GM21526 (cell line): ENCODE results near the gene OVCH1.
A peak's percentile ranks its signal among the peaks of the same experiment; 100 is the strongest.
"Not testable (repeated sequence)": the region's sequence is repeated elsewhere in the genome, so short reads cannot be mapped to it uniquely, and the experiment has no call there.

Experiments
- ATAC-seq: cut with Tn5 transposase; IDR thresholded peaks from one replicate; pipeline ENCODE4 v1.9.1; 2021; ENCODE audit warnings: moderate library complexity; ENCODE audit not compliant: unreplicated experiment, low FRiP score

OVCH1 gene

DNA sequence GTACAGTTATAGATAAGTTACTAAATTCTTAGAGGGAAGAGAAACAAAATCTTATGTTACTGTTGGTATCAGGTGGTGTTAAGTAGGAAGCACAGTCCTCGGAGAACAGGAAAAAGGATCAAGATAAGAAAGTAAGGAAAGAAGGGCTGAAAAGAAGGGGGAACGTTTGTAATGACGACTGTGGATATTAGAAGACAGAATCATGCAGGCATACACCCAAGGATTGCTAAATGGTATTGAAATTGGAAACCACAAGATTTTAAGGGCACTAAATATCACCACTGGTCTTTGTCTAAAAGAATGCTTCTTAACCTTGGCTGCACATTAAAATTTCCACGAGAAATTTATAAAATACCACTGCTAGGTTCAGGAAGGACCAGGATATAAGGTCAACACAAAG lies 82.4 kb downstream of the OVCH1 start:
- no peak for ATAC-seq

DNA sequence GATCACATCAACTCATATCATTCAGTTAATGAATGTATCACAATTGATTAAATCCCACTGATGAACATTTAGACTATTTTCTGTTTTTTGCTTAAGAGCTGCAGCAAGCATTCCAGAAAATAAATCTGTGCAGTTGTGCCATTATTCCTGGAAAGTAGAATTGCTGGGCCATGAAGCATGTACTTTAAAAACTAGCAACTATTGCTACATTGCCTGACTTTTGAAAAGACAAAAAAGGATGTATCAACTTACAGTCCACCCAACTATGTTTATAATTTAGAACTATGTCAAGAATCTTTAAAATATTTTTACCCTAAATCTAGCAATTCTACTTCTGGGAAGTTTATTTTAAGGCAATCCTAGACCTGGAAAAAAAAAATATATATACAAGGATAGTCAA lies 83.1 kb downstream of the OVCH1 start:
- ATAC-seq = no peak

DNA sequence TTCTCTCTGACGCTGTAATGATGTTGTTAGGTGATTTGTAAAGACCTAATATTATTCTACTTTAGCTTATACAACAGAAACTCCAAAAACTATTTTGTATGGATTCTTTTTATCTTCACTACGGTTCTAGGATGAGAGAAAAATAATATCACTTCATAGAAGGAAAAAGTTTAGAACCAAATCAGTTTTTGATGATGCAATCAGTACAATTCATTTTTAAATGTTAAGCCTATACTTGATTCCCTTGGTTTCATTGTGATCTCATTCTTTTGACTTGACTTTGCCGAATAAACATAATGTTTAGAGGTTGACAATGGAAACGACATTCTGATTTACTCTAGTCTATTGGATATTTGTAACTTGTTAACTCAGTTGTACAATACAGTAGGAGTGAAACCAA lies 91.9 kb downstream of the OVCH1 start:
- ATAC-seq = no peak

DNA sequence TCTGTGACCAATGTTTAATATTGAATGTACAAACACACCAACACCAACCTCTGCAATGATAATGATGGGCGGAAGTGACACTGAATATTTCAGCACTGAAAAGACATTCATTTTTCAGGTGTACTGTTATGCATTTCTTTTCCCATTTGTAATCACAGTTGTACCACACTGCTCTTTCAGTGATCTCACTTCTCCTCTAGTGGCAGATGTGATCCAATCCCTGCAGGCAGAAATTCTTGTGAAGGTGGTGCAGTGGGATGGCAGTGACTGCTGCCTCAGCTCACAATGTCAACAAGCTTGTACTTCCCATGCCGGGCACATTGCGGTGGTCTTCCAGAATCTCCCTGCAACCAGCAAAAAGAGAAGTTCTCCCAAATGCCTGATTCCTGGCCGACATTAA lies 93.5 kb downstream of the OVCH1 start:
- ATAC-seq = no peak

DNA sequence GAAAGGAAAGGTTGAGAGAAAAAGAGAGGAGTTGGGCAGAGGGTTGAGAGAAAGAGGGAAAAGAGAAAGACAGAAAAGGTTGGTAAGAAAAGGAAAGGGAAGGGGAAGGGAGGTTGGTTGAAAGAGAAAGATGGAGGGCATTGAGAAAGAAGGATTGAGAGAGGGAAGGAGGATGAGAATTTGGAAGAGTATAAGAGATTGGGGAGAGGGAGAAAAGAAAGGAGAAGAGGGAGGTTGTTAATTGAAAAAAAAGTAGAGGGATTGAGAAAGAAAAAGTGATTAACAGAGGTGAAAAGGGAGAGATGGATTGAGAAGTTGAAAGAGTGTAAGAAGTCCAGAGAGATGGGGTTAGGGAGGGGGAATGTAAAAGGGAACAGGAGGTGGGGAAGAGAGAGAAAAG lies 95.0 kb downstream of the OVCH1 start:
- no peak for ATAC-seq

DNA sequence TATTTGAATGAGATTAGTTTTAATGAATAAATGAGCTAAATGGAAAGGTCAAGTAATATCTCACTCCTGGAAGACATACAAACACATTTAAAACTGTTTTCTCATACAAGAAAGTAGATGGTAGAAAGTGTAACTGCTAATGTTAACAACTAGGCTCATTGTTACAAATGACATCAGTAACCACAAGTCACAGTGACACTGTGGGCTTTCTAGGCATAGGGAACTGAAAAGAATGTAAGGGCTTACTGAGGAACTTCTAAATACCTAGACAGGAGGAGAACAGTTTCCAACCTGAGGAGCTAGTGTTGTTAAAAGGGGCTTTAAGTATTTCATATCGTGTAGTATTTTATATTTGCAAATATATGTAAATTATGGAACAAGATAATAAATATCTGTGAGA lies 99.0 kb downstream of the OVCH1 start:
- peak; percentile 75 for ATAC-seq

DNA sequence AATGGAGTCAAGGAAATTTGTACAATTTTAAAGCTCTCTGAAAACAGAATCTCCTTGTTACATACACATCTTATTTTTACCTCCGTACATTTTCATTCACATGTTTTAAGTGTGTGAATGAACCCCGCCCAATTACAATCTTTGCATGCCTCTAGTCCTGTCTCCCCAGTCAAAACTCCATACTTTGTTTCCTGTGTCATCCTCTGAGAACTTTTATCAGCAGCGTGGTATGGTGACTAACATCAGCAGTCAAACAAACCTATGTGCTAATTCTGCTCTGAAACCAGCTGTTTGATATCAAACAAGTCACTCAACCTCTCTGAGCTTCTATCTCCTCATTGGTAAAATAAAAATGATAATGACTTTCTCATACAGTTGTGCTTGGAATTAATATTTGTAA lies 100.7 kb downstream of the OVCH1 start:
- no peak for ATAC-seq

DNA sequence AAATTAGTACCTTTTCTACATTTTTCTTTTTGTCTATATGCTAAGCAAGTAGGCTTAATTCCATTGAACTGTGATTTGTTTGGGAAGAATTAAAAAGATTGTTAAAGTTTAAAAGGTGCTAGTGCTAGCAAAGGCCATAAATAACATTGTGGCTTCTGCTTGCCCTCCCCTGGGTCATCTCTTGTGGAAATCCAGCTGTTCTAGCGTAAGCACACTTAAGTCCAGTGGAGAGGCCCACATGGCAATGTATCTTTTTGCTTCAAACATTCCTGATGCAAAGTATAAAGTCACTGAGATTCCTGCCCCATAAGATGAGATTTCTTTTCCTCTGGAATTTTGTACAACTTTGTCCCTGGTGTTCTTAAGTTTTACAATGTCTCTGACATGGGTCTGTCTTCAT lies 102.1 kb downstream of the OVCH1 start:
- no peak for ATAC-seq

DNA sequence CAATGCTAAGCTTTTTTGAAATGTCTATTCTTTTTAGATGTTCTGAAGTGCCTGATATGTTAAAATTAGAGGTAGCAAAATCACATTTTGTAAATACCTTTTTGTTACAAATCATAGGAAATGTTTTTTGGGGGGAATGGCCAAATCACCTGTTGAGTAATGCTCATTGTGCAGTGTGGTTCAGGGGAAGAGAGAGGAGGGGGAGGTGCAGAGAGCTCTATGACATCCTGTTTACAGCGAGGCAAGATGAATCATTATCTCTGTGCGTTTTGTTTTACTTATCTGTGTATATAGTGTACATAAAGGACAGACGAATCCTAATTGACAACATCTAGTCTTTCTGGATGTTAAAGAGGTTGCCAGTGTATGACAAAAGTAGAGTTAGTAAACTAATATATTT lies 107.1 kb downstream of the OVCH1 start:
- ATAC-seq = not testable (repeated sequence)

DNA sequence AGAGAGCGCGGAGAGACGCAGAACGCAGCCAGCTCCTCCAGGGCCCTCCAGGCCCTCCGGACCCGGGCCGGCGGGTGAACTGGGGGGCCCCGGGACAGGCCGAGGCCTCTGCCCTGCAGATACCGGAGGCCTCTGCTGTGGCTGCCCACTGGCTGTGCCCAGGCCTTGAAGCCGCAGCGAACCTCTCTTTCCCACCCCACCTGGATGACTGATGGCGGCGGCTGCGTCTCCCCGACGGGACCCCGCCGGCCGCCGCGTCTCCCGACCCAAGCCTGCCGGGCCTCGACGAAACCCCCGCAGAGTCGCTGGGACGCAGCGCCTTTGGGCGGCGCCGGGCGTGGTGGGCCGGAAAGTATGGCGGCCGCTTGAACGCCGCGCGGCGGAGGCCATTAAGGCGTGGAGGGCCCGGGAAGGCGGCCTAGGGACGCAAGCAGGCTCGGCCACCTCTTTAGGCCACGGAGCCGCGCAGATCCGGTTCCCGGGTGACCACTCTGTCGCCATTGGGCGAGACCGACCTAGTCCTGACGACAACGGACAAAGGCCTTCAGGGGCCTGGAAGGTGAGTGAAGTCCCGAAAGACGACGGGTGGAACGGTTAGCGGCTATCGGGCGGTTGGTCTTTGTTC lies 108.1 kb downstream of the OVCH1 start:
- ATAC-seq = no peak

DNA sequence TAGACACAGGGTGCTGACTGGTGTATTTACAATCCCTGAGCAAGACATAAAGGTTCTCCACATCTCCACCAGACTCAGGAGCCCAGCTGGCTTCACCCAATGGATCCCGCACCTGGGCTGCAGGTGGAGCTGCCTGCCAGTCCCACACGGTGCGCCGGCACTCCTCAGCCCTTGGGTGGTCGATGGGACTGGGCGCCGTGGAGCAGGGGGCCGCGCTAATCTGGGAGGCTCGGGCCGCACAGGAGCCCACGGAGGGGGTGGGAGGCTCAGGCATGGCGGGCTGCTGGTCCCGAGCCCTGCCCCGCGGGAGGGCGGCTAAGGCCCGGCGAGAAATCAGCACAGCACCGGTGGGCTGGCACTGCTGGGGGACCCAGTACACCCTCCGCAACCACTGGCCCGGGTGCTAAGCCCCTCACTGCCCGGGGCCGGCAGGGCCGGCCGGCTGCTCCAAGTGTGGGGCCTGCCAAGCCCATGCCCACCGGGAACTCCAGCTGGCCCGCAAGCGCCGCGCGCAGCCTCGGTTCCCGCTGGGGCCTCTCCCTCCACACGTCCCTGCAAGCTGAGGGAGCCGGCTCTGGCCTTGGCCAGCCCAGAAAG lies 111.3 kb downstream of the OVCH1 start:
- ATAC-seq = not testable (repeated sequence)

DNA sequence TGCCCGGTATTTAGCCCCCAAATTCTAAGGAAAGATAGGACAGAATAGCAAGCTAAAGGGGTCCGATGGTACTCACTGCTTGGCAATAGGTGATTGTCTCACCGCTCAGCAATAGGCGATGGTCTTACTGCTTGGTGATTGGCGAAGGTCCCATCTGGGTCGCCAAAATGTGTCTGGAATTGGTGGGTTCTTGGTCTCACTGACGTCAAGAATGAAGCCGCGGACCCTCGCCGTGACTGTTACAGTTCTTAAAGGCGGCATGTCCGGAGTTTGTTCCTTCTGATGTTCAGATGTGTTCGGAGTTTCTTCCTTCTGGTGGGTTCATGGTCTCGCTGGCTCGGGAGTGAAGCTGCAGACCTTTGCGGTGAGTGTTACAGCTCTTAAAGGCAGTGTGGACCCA lies 112.3 kb downstream of the OVCH1 start:
- not testable (repeated sequence) for ATAC-seq

DNA sequence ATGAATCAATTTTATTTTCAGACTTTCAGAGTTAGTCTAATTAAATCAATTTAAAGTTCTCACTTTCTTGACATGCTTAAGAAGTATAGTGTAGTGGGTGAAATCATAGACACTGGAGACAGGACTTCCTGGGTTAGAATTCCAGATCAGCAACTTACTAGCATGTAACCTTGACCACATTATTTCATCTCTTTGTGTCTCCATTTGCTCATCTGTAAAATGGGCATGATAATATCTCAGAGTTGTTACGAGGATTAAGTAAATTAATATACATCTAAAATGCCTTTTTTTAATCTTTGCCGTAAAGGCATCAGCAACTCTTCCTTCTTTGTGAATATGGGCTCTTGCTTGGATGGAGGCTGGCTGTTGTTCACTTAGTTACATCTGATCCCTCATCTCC lies 115.2 kb downstream of the OVCH1 start:
- ATAC-seq = no peak

DNA sequence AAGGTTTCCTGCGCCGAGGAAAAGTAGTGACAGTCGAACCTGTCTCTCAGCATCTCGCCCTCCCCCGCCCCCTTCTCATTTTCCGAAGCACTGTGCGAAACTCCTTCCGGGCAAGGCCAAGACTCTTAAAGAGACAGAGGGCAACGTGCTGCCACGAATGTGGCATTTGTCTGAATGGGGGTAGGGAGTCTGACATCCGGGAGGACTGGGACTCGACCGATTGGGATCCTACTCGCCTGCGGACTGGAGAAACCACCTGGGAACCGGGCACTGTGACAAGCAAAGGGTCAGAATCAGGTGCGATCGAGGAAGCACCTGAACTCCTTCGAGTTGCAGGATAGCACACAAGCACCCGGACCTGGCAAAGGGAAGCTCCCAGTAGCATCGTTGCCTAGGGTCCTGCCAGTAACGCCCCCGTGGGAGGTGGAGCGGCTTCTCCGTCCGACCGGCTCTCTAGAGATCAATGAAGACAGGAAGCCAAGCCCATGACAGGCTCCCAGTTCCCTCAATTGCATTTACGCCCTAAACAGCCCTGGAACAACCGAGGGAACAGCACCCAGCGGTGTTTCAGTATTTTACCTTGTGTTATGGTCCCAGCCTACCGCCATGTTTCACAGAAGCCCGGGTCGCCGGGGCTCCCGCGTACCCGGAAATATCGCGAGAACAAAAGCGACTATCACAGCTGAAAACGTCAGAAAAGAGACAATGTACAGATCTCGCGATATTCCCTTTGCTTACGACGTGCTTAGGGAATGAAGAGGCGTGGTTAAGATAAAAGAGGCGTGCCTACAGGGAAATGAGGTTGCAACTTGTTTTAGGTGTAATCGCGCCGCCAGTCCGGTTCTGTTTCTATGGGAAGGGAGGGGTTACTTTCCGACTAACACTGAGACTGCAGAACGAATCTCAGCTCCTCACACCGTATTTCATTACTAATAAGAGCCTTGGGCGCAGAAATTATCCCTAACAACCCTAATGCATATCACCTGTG lies 116.7 kb downstream of the OVCH1 start, which contains the start of gene ERGIC2:
Gene ERGIC2 (minus strand): TSS at position 637 of the 988 bp plus-strand sequence. CDS start 9,539 bp downstream, outside the sequence.
- peak; percentile 97 for ATAC-seq
